Colonic mucosa (tissue), 4 donors: ENCODE data around the gene BMP8A. TPM values are rescaled to one million over a fixed set of nuclear protein-coding genes. Genes with fewer than 3 reads are reported as not detected.

Experiments used
- DNase-seq: peaks from one replicate; pipeline ENCODE4 v3.0.0-alpha.2; 2020
- H3K27ac ChIP-seq: fragments of 200-600 bp; one replicate; pipeline ENCODE4 v1.8.0; 2021
- H3K27me3 ChIP-seq: fragments of 200-600 bp; one replicate; pipeline ENCODE4 v1.8.0; 2021
- H3K36me3 ChIP-seq: fragments of 200-600 bp; one replicate; pipeline ENCODE4 v1.8.0; 2021
- H3K4me1 ChIP-seq: fragments of 200-600 bp; one replicate; pipeline ENCODE4 v1.8.0; 2021; ENCODE audit warnings: mild to moderate bottlenecking
- H3K4me3 ChIP-seq: fragments of 200-600 bp; one replicate; pipeline ENCODE4 v1.8.0; 2021
- H3K9ac ChIP-seq, 2 donors: one replicate each; pipeline ENCODE4 v1.7.0; 2013; ENCODE audit warnings: control low read depth in 2 of 2, low read depth in 2 of 2, low read length in 2 of 2
- H3K9me3 ChIP-seq: fragments of 200-600 bp; one replicate; pipeline ENCODE4 v1.8.0; 2021
- intact Hi-C: fragments of 100-400 bp; cut with DNase I; formaldehyde crosslinking; loops from one replicate; pipeline ENCODE4 v1.14.1; 2022
- total RNA-seq, 2 donors: library from RNA; stranded (reverse); fragmentation: NEBNext Ultra II Directional in 1 of 2; extraction: Animal tissue kit (Norgen Biotek cat#: 25700) in 1 of 2; gene quantifications; one replicate each; pipeline ENCODE4 v1.2.1, GENCODE V29; 2021
- TF ChIP-seq, protein P1 (sequence below): fragments of 200-600 bp; IDR thresholded peaks from one replicate; pipeline ENCODE4 v1.8.0; 2022; ENCODE audit warnings: antibody characterized with exemption, mild to moderate bottlenecking
- donor health status: healthy.
- donor health status: DM: no; HTN: no; CAD: no.
- donor health status: DM: no; HTN: no; CAD: no.

Gene BMP8A
- total RNA-seq, 2 donors from 2014 or later = 1.1 to 1.4 TPM

DNA sequence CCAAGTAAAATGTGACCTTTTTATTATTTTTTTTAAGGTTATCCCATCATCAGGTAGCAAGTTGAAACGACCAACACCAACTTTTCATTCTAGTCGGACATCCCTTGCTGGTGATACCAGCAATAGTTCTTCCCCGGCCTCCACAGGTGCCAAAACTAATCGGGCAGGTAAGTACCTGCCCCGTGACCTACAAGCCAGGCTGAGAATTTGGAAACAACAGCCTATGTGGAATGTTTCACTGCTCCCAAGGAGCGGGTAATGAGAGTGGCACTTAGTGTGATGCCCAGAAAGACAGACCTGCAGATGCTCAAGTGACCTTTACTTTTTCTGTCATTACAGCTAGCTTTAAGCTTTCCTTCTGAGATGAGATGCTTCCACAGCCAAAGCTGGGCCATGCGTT is 6.9 kb upstream of the BMP8A start:
- Histone ChIP-seq H3K36me3 (peaks cover 28% of the 10 kb centered on the region), H3K9ac (no peak overlapping the region), H3K27ac (no peak overlapping the region), H3K27me3 (no peaks in the 10 kb centered on the region), H3K9me3 (no peaks in the 10 kb centered on the region), H3K4me1 (no peaks in the 10 kb centered on the region), H3K4me3 (no peak overlapping the region)
- DNase-seq = no peak
- TF ChIP-seq, protein P1, sequence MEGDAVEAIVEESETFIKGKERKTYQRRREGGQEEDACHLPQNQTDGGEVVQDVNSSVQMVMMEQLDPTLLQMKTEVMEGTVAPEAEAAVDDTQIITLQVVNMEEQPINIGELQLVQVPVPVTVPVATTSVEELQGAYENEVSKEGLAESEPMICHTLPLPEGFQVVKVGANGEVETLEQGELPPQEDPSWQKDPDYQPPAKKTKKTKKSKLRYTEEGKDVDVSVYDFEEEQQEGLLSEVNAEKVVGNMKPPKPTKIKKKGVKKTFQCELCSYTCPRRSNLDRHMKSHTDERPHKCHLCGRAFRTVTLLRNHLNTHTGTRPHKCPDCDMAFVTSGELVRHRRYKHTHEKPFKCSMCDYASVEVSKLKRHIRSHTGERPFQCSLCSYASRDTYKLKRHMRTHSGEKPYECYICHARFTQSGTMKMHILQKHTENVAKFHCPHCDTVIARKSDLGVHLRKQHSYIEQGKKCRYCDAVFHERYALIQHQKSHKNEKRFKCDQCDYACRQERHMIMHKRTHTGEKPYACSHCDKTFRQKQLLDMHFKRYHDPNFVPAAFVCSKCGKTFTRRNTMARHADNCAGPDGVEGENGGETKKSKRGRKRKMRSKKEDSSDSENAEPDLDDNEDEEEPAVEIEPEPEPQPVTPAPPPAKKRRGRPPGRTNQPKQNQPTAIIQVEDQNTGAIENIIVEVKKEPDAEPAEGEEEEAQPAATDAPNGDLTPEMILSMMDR = no peak
- intact Hi-C loops = no loop called here

DNA sequence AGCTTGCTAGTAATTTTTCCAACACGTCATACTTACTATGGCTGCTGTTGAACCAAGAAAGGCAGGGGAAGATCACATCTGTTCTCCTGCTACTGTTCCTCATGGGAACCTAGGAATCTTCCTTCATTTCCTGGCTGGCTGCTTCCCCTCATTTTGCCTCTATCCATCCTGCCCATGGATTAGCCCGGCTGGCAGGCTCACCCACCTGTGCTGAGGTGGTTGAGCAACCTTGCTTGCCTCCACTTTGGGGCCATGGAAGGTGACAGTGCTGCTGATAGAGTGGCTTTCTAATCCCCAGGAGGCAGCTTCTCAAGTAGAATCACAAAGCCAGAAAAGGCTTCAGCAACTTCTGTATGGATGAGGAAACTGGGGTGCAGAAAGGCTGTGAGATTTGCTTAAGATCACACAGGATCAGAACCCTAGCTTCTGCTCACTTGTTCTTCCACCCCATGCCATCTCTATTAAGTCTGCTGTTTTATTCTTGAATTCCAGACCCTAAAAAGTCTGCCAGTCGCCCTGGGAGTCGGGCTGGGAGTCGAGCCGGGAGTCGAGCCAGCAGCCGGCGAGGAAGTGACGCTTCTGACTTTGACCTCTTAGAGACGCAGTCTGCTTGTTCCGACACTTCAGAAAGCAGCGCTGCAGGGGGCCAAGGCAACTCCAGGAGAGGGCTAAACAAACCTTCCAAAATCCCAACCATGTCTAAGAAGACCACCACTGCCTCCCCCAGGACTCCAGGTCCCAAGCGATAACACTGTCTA is 6.2 kb upstream of the BMP8A start:
- Histone ChIP-seq H3K9me3 (no peaks in the 10 kb centered on the region), H3K9ac (no peak overlapping the region), H3K4me1 (no peaks in the 10 kb centered on the region), H3K4me3 (no peak overlapping the region), H3K36me3 (peaks cover 24% of the 10 kb centered on the region), H3K27me3 (no peaks in the 10 kb centered on the region), H3K27ac (no peak overlapping the region)
- TF ChIP-seq, protein P1 = no peak
- no peak for DNase-seq
- intact Hi-C loops = no loop called here

DNA sequence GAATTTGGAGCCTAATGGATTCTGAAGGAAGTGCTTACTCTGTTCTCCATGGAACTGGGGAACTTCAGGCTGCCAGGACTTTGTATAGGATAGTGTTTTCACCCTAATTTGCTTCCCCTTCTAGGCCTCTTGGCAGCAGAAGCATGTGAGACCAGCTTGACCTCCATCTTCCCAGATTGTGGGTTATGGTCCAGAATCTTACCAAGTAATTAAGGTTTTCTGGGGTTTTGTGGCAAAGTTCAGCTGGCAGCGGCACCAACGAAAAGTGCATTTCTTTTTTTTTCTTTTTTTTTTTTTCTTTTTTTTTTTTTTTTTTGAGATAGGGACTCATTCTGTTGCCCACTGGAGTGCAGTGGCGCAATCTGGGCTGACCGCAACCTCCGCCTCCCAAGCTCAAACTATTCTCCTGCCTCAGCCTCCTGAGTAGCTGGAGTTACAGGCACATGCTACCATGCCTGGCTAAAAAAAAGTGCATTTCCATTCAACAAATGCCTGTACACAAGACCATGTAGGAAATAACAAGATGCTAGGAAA is 3.4 kb upstream of the BMP8A start:
- Histone ChIP-seq H3K4me3 (no peak overlapping the region), H3K9ac (no peak overlapping the region), H3K4me1 (no peaks in the 10 kb centered on the region), H3K27me3 (no peaks in the 10 kb centered on the region), H3K36me3 (peaks cover 22% of the 10 kb centered on the region), H3K27ac (no peak overlapping the region), H3K9me3 (no peaks in the 10 kb centered on the region)
- intact Hi-C loops = no loop called here
- no peak for DNase-seq
- TF ChIP-seq, protein P1 = no peak

DNA sequence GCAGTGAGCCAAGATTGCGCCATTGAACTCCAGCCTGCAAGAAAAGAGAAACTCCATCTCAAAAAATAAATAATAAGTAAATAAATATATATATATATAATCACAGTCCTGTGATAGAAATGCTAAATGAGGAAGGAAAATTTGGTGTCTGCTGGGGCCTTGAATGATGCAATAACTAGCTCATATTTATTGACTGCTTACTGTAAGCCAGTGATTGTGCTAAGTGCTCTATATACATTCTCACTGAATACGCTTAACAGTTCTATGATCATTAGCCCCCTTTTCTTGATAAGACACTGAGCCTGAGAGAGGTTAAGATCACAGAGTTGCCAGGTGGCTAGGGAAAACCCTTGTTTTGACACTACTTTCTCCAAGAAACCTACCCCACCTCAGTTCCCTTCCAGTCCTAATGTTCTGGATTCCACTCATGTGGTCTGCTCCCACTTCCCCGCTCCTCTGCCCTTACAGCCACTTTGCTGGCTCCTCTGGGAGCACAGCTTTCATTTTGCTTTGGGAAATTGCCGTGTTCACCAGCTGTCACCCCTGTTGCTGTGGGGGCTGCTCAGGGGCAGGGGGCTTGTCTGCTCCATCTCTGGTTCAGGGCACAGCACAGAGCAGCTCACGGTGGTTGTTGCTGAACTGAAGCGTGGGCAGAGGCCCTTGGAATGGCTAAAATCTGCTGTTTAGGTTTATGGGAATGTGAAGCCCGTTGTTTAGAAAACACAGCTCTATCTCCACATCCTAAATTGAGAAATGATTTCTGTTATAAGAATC is 2.5 kb upstream of the BMP8A start:
- Histone ChIP-seq H3K27ac (no peak overlapping the region), H3K4me3 (no peak overlapping the region), H3K9ac (no peak overlapping the region), H3K9me3 (no peaks in the 10 kb centered on the region), H3K4me1 (no peaks in the 10 kb centered on the region), H3K27me3 (no peaks in the 10 kb centered on the region), H3K36me3 (peaks cover 22% of the 10 kb centered on the region)
- intact Hi-C loops = no loop called here
- TF ChIP-seq, protein P1 = no peak
- DNase-seq = no peak

DNA sequence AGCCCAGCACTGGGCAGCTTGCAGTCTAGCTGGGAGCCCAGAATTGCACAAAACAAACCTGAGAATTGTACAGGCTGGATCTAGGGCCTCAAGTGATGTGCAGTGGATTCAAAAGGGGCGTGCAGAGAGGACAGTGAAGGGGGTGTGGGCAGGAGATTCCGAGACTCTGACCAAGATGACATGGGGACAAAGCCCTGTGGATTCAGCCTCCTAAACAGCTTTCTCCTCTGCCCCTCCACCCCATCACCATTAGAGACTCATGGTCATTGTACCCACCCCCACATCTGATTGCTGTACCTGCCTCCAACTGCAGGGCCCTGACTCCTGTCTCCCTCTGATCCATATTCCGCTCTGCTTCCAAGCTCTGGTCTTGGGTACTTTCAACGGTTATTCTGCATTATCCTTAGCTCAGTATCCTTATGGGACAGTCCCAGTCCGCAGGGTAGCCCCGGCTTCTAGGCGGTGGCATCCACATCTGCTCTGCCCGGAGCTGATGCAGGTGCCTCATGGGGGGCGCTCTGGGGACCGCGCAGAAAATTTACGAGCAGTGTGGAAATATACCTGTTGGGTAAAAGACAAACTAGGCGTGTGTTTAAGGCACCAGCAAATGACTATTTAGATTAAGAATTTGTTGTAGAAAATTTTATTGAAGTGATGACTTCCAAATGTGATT is 1.7 kb upstream of the BMP8A start:
- Histone ChIP-seq H3K4me1 (no peaks in the 10 kb centered on the region), H3K36me3 (peaks cover 17% of the 10 kb centered on the region), H3K9ac (no peak overlapping the region), H3K9me3 (no peaks in the 10 kb centered on the region), H3K27ac (no peak overlapping the region), H3K4me3 (no peak overlapping the region), H3K27me3 (no peaks in the 10 kb centered on the region)
- TF ChIP-seq, protein P1 = no peak
- DNase-seq = no peak
- intact Hi-C loops = no loop called here
